Spinal cord (tissue), 10 donors: Measurements from ENCODE around the gene ZNF77. TPM values are rescaled to one million over a fixed set of nuclear protein-coding genes. Genes with fewer than 3 reads are reported as not detected.
A peak's percentile ranks its signal among the peaks of the same experiment; 100 is the strongest.
"Not testable (repeated sequence)": the region's sequence is repeated elsewhere in the genome, so short reads cannot be mapped to it uniquely, and the experiment has no call there.

Experiments used
- DNase-seq, 6 donors: peaks; one replicate each; pipeline versions ENCODE4 v3.0.0 to v3.0.0-alpha.2; 2013 to 2015; ENCODE audit warnings: low spot score in 6 of 6, low read depth in 4 of 6
- H3K27ac ChIP-seq: one replicate; pipeline ENCODE4 v1.5.1; 2013; ENCODE audit warnings: low read depth, low read length, control low read depth
- H3K27me3 ChIP-seq: one replicate; pipeline ENCODE4 v1.6.1; 2013; ENCODE audit warnings: low read length; ENCODE audit not compliant: control insufficient read depth, insufficient read depth
- H3K36me3 ChIP-seq: one replicate; pipeline ENCODE4 v1.6.1; 2013; ENCODE audit warnings: low read length; ENCODE audit not compliant: control insufficient read depth, insufficient read depth
- H3K4me1 ChIP-seq: one replicate; pipeline ENCODE4 v1.6.1; 2013; ENCODE audit warnings: low read length; ENCODE audit not compliant: control insufficient read depth, insufficient read depth
- H3K4me3 ChIP-seq: one replicate; pipeline ENCODE4 v1.5.1; 2013; ENCODE audit warnings: low read depth, low read length, control low read depth
- H3K9me3 ChIP-seq: one replicate; pipeline ENCODE4 v1.6.1; 2013; ENCODE audit warnings: low read length; ENCODE audit not compliant: control insufficient read depth, insufficient read depth
- WGBS: methylation state at CpG from one replicate; pipeline ENCODE4 v1.1.5; 2013; ENCODE audit warnings: missing lambda C conversion rate; ENCODE audit not compliant: insufficient coverage; 5-methylcytosine and 5-hydroxymethylcytosine counted together
- polyA plus RNA-seq, 2 donors: library from polyadenylated mRNA; unstranded; fragments of 120-200 nt; gene quantifications; one replicate each; pipeline ENCODE4 v1.2.1, GENCODE V29; 2013; ENCODE audit not compliant: insufficient read length in 2 of 2
- total RNA-seq, 2 donors: library from RNA; depleted of rRNA in 1 of 2; stranded (reverse); fragments of 120-200 nt in 1 of 2; fragments of >200 nt in 1 of 2; gene quantifications; one replicate each; pipeline versions ENCODE4 v1.2.3 to v1.2.4, GENCODE V29; 2013 to 2014
- donor health status: healthy.

The ZNF77 gene
- total and polyA plus RNA-seq, 4 donors, result 5.9 to 14.2 (median 7.6) TPM

DNA sequence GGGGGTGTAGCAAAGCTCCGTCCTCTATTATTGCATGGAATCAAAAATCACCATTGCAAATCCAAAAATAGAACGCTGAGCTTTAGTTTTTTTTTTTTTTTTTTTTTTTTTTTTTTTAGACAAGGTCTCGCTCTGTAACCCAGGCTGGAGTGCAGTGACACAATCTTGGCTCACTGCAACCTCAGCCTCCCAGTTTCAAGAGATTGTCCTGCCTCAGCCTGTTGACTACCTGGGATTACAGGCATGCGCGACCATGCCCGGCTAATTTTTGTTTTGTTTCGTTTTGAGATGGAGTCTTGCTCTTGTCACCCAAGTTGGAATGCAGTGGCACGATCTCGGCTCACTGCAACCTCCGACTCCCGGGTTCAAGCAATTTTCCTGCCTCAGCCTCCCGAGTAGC lies 15.3 kb upstream of the ZNF77 start:
- Histone ChIP-seq H3K4me3 (no peak overlapping the region), H3K9me3 (no peaks in the 10 kb centered on the region)
- WGBS, result 91% methylated on average over 10 of the region's 12 CpGs

DNA sequence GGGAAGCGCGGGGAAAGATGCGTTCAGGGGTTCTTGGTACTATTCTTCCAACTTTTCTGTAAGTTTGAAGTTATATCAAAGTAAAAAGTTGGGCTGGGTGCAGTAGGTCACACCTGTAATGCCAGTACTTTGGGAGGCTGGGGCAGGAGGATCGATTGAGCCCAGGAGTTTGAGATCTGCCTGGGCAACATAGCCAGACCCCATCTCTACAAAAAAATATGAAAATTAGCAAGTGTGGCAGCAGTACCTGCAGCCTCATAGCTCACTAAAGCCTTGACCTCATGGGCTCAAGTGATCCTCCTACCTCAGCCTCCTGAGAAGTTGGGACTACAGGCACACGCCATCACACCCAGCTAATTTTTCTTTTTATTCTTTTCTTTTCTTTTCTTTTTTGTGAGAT lies 12.4 kb upstream of the ZNF77 start:
- Histone ChIP-seq H3K4me1 (no peaks in the 10 kb centered on the region), H3K36me3 (no peaks in the 10 kb centered on the region), H3K9me3 (no peaks in the 10 kb centered on the region), H3K27me3 (no peaks in the 10 kb centered on the region), H3K4me3 (no peak overlapping the region), H3K27ac (no peak overlapping the region)
- no peak for DNase-seq
- WGBS, result no CpG with 5 or more reads among the region's 5 CpGs

More for the DNA sequence above, 15.3 kb upstream of the ZNF77 start:
- Histone ChIP-seq H3K4me1 (no peaks in the 10 kb centered on the region), H3K27me3 (no peaks in the 10 kb centered on the region), H3K36me3 (no peaks in the 10 kb centered on the region), H3K27ac (no peak overlapping the region)
- no peak for DNase-seq

DNA sequence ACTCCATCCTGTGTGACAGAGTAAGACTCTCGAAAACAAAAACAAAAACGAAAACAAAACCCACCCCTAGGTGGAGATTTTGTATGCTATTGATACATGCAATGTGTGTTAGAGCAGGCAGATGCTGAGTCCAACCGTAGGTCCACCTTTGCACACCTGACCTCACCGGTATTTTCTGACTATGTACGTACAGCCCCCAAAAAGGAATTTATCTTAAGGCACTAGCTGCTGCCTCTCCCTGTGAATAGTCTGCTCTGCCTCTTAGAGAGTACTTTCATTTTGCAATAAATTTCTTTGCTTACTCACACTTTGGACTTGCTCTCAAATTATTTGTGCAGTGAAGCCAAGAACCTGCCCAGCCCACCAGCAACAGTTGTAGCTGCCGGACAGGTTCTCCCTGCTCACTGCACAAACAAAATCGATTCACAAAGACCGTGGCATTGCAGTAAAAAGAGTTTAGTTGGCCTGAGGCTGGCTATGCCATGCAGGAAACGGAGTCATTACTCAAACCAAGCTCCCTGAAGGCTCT lies 8.2 kb upstream of the ZNF77 start:
- no peaks in the 10 kb centered on the region for H3K27me3 ChIP-seq
- H3K4me1 ChIP-seq, result peaks cover 8% of the 10 kb centered on the region
- H3K4me3 ChIP-seq, result no peak overlapping the region
- DNase-seq, result no peak
- WGBS, result 72% methylated on average over 6 of the region's 9 CpGs
- H3K27ac ChIP-seq, result no peak overlapping the region
- H3K36me3 ChIP-seq, result no peaks in the 10 kb centered on the region
- H3K9me3 ChIP-seq, result no peaks in the 10 kb centered on the region

DNA sequence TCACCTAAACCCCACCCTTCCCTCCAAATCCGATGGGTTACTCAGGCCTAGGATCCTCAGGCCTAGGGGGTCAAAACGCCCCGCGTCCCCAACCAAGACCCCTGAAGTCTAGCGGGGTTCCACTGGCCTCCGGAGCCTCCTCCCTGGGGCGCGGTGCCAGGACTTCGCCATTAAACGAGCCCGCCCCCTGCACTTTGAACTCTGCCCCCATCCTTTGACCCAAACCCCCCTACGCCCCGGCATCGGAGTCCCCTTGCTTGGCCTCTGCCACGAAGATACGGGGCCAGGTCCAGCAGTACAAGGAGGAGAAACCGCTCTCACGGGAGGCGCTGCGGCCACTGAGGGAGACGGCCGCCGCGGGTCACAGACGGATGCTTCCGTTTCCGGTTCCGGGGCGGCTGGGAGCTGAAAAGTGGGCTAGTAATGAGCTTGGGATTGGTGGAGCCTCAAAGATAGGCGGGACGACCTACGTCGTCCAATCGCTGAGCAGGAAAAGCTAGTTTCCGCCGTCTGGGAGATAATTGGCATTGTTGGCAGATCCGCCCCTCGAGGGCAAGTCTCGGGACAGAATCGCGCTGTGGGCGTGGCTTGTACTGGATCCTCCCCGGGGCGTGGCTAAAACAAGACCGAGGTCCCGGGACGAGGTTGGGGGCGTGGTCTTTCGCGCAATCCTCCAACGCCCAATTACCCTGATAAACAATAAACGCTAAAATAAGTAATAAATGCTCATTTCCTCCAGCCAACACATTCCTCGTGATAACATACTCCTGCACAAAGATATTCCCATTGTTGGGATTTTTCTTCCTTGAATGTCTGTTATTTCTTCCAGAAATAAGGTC lies 5.7 kb upstream of the ZNF77 start:
- H3K9me3 ChIP-seq, result no peaks in the 10 kb centered on the region
- H3K4me3 ChIP-seq, result peak overlapping the region; percentile 68
- peaks cover 9% of the 10 kb centered on the region for H3K4me1 ChIP-seq
- peak overlapping the region; percentile 97 for H3K27ac ChIP-seq
- 0% methylated on average over 51 of the region's 53 CpGs for WGBS
- DNase-seq, result peak; percentile 98 to 100 (median 99)
- H3K27me3 ChIP-seq, result no peaks in the 10 kb centered on the region
- H3K36me3 ChIP-seq, result no peaks in the 10 kb centered on the region

DNA sequence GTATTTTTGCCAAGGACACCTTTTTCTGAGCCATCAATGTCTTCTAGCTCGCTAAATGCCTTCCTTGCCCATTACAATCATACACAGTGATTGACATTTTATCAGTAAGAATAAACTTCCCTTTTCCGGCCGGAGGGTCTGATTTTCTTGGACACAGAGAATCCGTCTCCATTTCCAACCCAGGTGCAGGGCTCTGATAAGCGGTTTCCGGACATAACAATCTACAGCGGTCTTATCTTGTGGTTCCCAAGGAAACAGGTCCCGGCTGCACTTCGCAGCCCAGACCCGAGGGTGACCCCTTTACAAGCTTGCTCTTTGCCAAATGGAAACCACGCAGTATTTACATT lies 5.1 kb upstream of the ZNF77 start:
- Histone ChIP-seq H3K9me3 (no peaks in the 10 kb centered on the region), H3K4me1 (peaks cover 14% of the 10 kb centered on the region), H3K27ac (peak overlapping the region; percentile 97), H3K36me3 (no peaks in the 10 kb centered on the region), H3K27me3 (no peaks in the 10 kb centered on the region), H3K4me3 (peak overlapping the region; percentile 68)
- no peak for DNase-seq
- WGBS, result 0% methylated on average over 11 of the region's 11 CpGs

DNA sequence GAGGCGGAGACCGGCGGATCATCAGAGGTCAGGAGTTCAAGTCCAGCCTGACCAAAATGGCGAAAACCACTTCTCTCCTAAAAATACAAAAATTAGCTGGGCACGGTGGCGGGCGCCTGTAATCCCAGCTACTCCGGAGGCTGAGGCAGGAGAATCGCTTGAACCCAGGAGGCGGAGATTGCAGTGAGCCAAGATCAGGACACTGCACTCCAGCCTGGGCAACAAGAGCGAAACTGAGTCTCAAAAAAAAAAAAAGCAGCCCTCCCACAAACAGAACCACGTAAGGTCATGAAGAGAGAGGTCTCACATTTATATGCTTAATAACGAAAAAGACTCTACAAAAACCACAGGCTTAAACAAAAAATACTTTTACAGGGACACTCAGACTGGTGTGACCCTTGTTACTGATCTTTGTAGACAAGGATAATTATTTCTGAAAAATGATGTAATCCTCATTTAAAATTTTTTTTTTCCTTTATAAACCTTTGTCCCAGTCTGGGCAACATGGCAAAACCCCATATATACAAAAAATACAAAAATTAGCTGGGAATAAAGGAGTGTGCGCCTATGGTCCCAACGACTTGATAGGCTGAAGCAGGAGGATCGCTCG lies 909 bp upstream of the ZNF77 start:
- peak overlapping the region; percentile 92 for H3K27ac ChIP-seq
- 42% methylated on average over 13 of the region's 17 CpGs for WGBS
- H3K9me3 ChIP-seq, result no peaks in the 10 kb centered on the region
- H3K4me3 ChIP-seq, result peak overlapping the region; percentile 84
- H3K36me3 ChIP-seq, result no peaks in the 10 kb centered on the region
- peaks cover 25% of the 10 kb centered on the region for H3K4me1 ChIP-seq
- H3K27me3 ChIP-seq, result no peaks in the 10 kb centered on the region
- DNase-seq, result no peak

DNA sequence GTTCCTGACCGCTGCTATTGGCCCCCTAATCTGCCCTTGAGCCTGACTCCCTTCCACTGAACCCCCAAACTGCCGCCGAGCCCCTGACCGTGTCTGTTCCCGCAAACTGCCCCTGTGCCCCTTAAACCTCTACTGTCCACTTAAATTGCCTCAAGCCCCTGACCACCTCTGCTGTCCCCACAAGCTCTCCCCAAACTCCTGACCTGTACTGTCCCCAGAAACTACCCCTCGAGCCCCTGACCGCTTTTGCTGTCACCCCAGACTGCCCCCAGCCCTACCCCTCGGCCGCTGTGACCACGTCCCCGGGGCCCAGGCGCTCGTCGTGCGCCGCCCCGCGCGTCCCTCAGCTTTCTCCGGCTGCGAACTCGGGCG lies 382 bp downstream of the ZNF77 start:
- Histone ChIP-seq H3K4me1 (peaks cover 21% of the 10 kb centered on the region), H3K9me3 (no peaks in the 10 kb centered on the region), H3K27me3 (no peaks in the 10 kb centered on the region), H3K36me3 (no peaks in the 10 kb centered on the region), H3K4me3 (peak overlapping the region; percentile 84), H3K27ac (no peak overlapping the region)
- no peak for DNase-seq
- WGBS, result 3% methylated on average over 23 of the region's 23 CpGs

DNA sequence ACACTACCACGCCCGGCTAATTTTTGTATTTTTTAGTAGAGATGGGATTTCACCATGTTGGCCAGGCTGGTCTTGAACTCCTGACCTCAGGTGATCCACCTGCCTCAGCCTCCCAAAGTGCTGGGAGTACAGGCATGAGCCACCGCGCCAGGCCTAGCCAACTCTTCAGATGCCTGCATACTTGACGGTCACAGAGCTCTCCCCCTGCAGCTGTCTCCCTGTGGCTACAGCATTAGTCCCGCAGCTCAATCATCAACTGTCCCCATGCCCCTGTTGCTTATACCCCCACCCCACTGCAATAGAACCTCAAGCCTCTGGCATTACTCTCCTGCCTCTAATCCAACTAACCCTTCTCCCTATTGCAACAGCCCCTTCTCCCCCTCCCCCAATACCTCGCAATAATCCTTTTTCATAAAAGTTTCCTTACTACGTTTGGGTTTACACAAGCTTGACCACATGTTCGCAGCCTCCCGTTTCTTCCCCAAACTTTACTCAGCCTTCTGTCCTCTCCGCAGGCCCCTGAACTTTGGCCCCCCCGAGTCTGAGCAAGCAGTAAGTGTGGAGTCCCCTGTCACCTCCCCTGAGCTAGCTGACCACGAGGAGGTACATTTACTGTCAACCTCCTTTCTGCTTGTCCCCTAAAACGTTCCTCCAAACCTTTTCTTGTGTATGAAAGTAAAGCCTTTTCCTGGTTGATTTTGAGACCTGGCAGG lies 1.7 kb downstream of the ZNF77 start:
- 76% methylated on average over 10 of the region's 14 CpGs for WGBS
- Histone ChIP-seq H3K27me3 (no peaks in the 10 kb centered on the region), H3K4me1 (peaks cover 17% of the 10 kb centered on the region), H3K27ac (no peak overlapping the region), H3K9me3 (no peaks in the 10 kb centered on the region), H3K36me3 (peaks cover 10% of the 10 kb centered on the region), H3K4me3 (no peak overlapping the region)
- DNase-seq, result no peak

DNA sequence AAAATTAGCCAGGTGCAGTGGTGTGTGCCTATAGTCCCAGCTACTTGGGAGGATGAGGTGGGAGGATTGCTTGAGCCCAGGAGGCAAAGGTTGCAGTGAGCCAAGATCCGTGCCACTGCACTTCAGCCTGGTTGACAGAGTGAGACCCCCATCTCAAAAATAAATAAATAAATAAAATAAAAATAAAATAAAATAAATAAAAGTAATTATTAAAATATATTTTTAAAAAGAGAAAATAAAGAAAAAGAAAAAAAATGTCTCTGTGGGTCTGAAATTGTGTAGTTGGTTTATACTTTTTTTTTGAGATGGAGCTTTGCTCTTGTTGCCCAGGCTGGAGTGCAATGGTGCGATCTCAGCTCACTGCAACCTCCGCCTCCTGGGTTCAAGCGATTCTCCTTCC lies 8.9 kb downstream of the ZNF77 start:
- H3K27me3 ChIP-seq, H3K27ac ChIP-seq, H3K4me3 ChIP-seq, H3K4me1 ChIP-seq, DNase-seq: not testable (repeated sequence)
- 86% methylated on average over 1 of the region's 4 CpGs for WGBS
- Histone ChIP-seq H3K9me3 (peaks cover 18% of the 10 kb centered on the region), H3K36me3 (peaks cover 58% of the 10 kb centered on the region)
